ENCODE results near the gene CHSY1. TPM values are rescaled to one million over a fixed set of nuclear protein-coding genes. Genes with fewer than 3 reads are reported as not detected.

The CHSY1 gene
- total RNA-seq, 6 experiments from 2014 or later, result 4.9 to 12.6 (median 7.2) TPM

GRCh38 chr15:101213147-101213546 is 38.7 kb downstream of the CHSY1 start:
- no peak for TF ChIP-seq POLR2A (IDR thresholded peaks at IDR 0.05)
- TF ChIP-seq CTCF (IDR thresholded peaks at IDR 0.05), result no peak
- Histone ChIP-seq H3K27ac (no peak overlapping the region), H3K4me3 (no peak overlapping the region), H3K9me3 (no peaks in the 10 kb centered on the region), H3K4me1 (no peaks in the 10 kb centered on the region), H3K27me3 (no peaks in the 10 kb centered on the region), H3K36me3 (no peaks in the 10 kb centered on the region)
- 70% methylated on average over 3 of the region's 3 CpGs for WGBS (ENCODE audit: insufficient coverage, low coverage, low lambda C conversion rate, missing lambda C conversion rate)
- intact Hi-C loops (cut with DNase I), result no loop called here
- DNase-seq (no peak), ATAC-seq (no peak)

GRCh38 chr15:101211897-101212296 is 40.0 kb downstream of the CHSY1 start:
- no peaks in the 10 kb centered on the region for H3K4me1 ChIP-seq
- 65% methylated on average over 4 of the region's 4 CpGs for WGBS (ENCODE audit: insufficient coverage, low coverage, low lambda C conversion rate, missing lambda C conversion rate)

GRCh38 chr15:101210466-101210865 is 41.4 kb downstream of the CHSY1 start:
- 63% methylated on average over 2 of the region's 2 CpGs for WGBS (ENCODE audit: insufficient coverage, low coverage, low lambda C conversion rate, missing lambda C conversion rate)
- H3K27ac ChIP-seq, result no peak overlapping the region
- no peak for ATAC-seq
- intact Hi-C loops (cut with DNase I), result no loop called here
- H3K36me3 ChIP-seq, result no peaks in the 10 kb centered on the region
- H3K27me3 ChIP-seq, result no peaks in the 10 kb centered on the region
- no peak overlapping the region for H3K4me3 ChIP-seq
- TF ChIP-seq POLR2A (IDR thresholded peaks at IDR 0.05), result no peak
- TF ChIP-seq CTCF (IDR thresholded peaks at IDR 0.05), result no peak
- no peak for DNase-seq
- no peaks in the 10 kb centered on the region for H3K9me3 ChIP-seq
- no peaks in the 10 kb centered on the region for H3K4me1 ChIP-seq

More at GRCh38 chr15:101211897-101212296, 40.0 kb downstream of the CHSY1 start:
- Histone ChIP-seq H3K4me3 (no peak overlapping the region), H3K27me3 (no peaks in the 10 kb centered on the region), H3K27ac (no peak overlapping the region), H3K9me3 (no peaks in the 10 kb centered on the region), H3K36me3 (no peaks in the 10 kb centered on the region)
- no peak for ATAC-seq
- DNase-seq, result no peak
- TF ChIP-seq CTCF (IDR thresholded peaks at IDR 0.05), result no peak
- no peak for TF ChIP-seq POLR2A (IDR thresholded peaks at IDR 0.05)
- intact Hi-C loops (cut with DNase I), result no loop called here

GRCh38 chr15:101210058-101210457 is 41.8 kb downstream of the CHSY1 start:
- TF ChIP-seq CTCF (IDR thresholded peaks at IDR 0.05) (no peak), POLR2A (IDR thresholded peaks at IDR 0.05) (no peak)
- H3K9me3 ChIP-seq, result no peaks in the 10 kb centered on the region
- H3K4me3 ChIP-seq, result no peak overlapping the region
- no peaks in the 10 kb centered on the region for H3K36me3 ChIP-seq
- DNase-seq (no peak), ATAC-seq (no peak)
- no peak overlapping the region for H3K27ac ChIP-seq
- intact Hi-C loops (cut with DNase I), result no loop called here
- WGBS (ENCODE audit: insufficient coverage, low coverage, low lambda C conversion rate, missing lambda C conversion rate), result 48% methylated on average over 1 of the region's 1 CpG
- no peaks in the 10 kb centered on the region for H3K27me3 ChIP-seq
- no peaks in the 10 kb centered on the region for H3K4me1 ChIP-seq

- DNase-seq (no peak), ATAC-seq (no peak)
- intact Hi-C loops (cut with DNase I), result no loop called here
- TF ChIP-seq CTCF (IDR thresholded peaks at IDR 0.05), result no peak
- TF ChIP-seq POLR2A (IDR thresholded peaks at IDR 0.05), result no peak
- WGBS (ENCODE audit: insufficient coverage, low coverage, low lambda C conversion rate, missing lambda C conversion rate), result 80% methylated on average over 5 of the region's 5 CpGs
- H3K27ac ChIP-seq, result no peak overlapping the region
- H3K4me3 ChIP-seq, result no peak overlapping the region
- H3K9me3 ChIP-seq, result no peaks in the 10 kb centered on the region
- no peaks in the 10 kb centered on the region for H3K4me1 ChIP-seq
- no peaks in the 10 kb centered on the region for H3K36me3 ChIP-seq
- H3K27me3 ChIP-seq, result no peaks in the 10 kb centered on the region
These were observed 42.5 kb downstream of the CHSY1 start for GRCh38 chr15:101209285-101209845.

Measured in right lobe of liver (tissue), 6 donors.